OCI-LY7 (cell line): ENCODE results near the gene RNF19B. TPM values are rescaled to one million over a fixed set of nuclear protein-coding genes. Genes with fewer than 3 reads are reported as not detected.

Experiments
- BruUV-seq: library from RNA; stranded (reverse); fragments of 400-500 nt; replicated peaks from 2 replicates; lab custom pipeline; 2021; lab: Mats Ljungman, UMichigan
- CTCF ChIA-PET: fragments of 300-600 bp; sonication (Branson Sonifier 250); formaldehyde crosslinking; loops from one replicate; lab custom pipeline; 2022; ENCODE audit warnings: antibody characterized with exemption; ENCODE audit not compliant: unreplicated experiment; lab: Charles Lee
- POLR2A ChIA-PET: fragments of 300-600 bp; sonication (Branson Sonifier 250); formaldehyde crosslinking; loops from one replicate; lab custom pipeline; 2022; ENCODE audit warnings: antibody characterized with exemption; lab: Charles Lee
- DNase-seq: peaks from one replicate; pipeline ENCODE4 v3.0.0-alpha.2; 2015; ENCODE audit warnings: low spot score
- H2AFZ ChIP-seq: fragments of 200-600 bp; sonication (generic), shearing (Covaris generic); 2 replicates; pipeline ENCODE4 v1.6.1; 2014; ENCODE audit warnings: mild to moderate bottlenecking, antibody characterized with exemption, low read length, moderate library complexity
- H3K27ac ChIP-seq: fragments of 200-600 bp; sonication (generic); 2 replicates; pipeline ENCODE4 v1.5.1; 2014; ENCODE audit warnings: mixed run types, low read depth, mild to moderate bottlenecking, moderate library complexity, low read length, inconsistent platforms; ENCODE audit not compliant: poor library complexity, severe bottlenecking
- H3K36me3 ChIP-seq: fragments of 200-600 bp; sonication (generic); 2 replicates; pipeline ENCODE4 v1.6.1; 2014; ENCODE audit warnings: mild to moderate bottlenecking, antibody characterized with exemption, low read length, moderate library complexity, mixed read lengths; ENCODE audit not compliant: insufficient read depth
- H3K4me1 ChIP-seq: fragments of 200-600 bp; sonication (generic); 2 replicates; pipeline ENCODE4 v1.5.1; 2014; ENCODE audit warnings: mild to moderate bottlenecking, low read length; ENCODE audit not compliant: insufficient read depth, poor library complexity, severe bottlenecking
- H3K4me2 ChIP-seq: fragments of 200-600 bp; sonication (generic); 2 replicates; pipeline ENCODE4 v1.6.1; 2014; ENCODE audit warnings: mild to moderate bottlenecking, low read length
- H3K4me3 ChIP-seq: fragments of 200-600 bp; sonication (generic); 2 replicates; pipeline ENCODE4 v1.5.1; 2014; ENCODE audit warnings: mild to moderate bottlenecking, low read depth, low read length; ENCODE audit not compliant: poor library complexity, severe bottlenecking
- H3K79me2 ChIP-seq: fragments of 200-600 bp; sonication (generic); 2 replicates; pipeline ENCODE4 v1.6.1; 2016; ENCODE audit warnings: low read depth, mild to moderate bottlenecking, low read length, moderate library complexity, mixed read lengths; ENCODE audit not compliant: insufficient read depth
- H3K9me2 ChIP-seq: fragments of 200-600 bp; sonication (generic); 2 replicates; pipeline ENCODE4 v1.6.1; 2016; ENCODE audit warnings: mild to moderate bottlenecking, low read length, mixed read lengths; ENCODE audit not compliant: insufficient read depth
- H3K9me3 ChIP-seq: fragments of 200-600 bp; sonication (generic); 2 replicates; pipeline ENCODE4 v1.6.1; 2014; ENCODE audit warnings: mild to moderate bottlenecking, mixed run types, low read length, mixed read lengths
- H4K20me1 ChIP-seq: fragments of 200-600 bp; sonication (generic); 2 replicates; pipeline ENCODE4 v1.6.1; 2014; ENCODE audit warnings: mild to moderate bottlenecking, antibody characterized with exemption, low read length, moderate library complexity, mixed read lengths; ENCODE audit not compliant: insufficient read depth
- CTCF ChIP-seq: fragments of 200-600 bp; sonication (generic); conservative IDR thresholded peaks from 2 replicates; pipeline ENCODE4 v1.5.1; 2014; ENCODE audit warnings: mild to moderate bottlenecking, antibody characterized with exemption, low read length, moderate library complexity, mixed read lengths
- EZH2phosphoT487 ChIP-seq: fragments of 200-600 bp; sonication (generic); IDR thresholded peaks from 2 replicates; pipeline ENCODE4 v1.6.1; 2018; ENCODE audit warnings: low read depth, borderline replicate concordance, mild to moderate bottlenecking, mixed run types, antibody characterized with exemption, low read length, moderate library complexity, mixed read lengths
- intact Hi-C: fragments of 100-400 bp; cut with micrococcal nuclease; formaldehyde crosslinking; loops from one replicate; pipeline ENCODE4 v1.10.0; 2022; ENCODE audit not compliant: unreplicated experiment
- total RNA-seq, 2 experiments: library from RNA; depleted of rRNA in 1 of 2; stranded (reverse); fragments of >200 nt in 1 of 2; shearing (Covaris generic) in 1 of 2; gene quantifications; 2 replicates each; pipeline ENCODE4 v1.2.3, GENCODE V29; 2014 to 2022

The RNF19B gene
- total RNA-seq, 2 experiments from 2014 or later: 23.0 to 36.8 TPM

GRCh38 chr1:32933742-32934322 is 30.8 kb downstream of the RNF19B start:
- Histone ChIP-seq H3K27ac (no peak overlapping the region), H3K4me1 (peaks cover 5% of the 10 kb centered on the region), H3K9me2 (no peaks in the 10 kb centered on the region), H3K79me2 (no peaks in the 10 kb centered on the region), H2AFZ (no peak overlapping the region), H3K9me3 (no peaks in the 10 kb centered on the region), H3K4me2 (no peak overlapping the region), H3K4me3 (no peak overlapping the region), H3K36me3 (peaks cover 56% of the 10 kb centered on the region), H4K20me1 (no peaks in the 10 kb centered on the region)
- DNase-seq: no peak
- intact Hi-C loops: loop anchor here (1.0 to 2.0 kb wide), 3 partner anchors 73 to 152 kb away; no protein-coding TSS in a partner anchor
- no TSS peak for BruUV-seq
- ChIA-PET CTCF (no interaction called here), POLR2A (no interaction called here)
- TF ChIP-seq CTCF (no peak; the same call in 1 of the 2 replicates), EZH2phosphoT487 (no peak)

DNA sequence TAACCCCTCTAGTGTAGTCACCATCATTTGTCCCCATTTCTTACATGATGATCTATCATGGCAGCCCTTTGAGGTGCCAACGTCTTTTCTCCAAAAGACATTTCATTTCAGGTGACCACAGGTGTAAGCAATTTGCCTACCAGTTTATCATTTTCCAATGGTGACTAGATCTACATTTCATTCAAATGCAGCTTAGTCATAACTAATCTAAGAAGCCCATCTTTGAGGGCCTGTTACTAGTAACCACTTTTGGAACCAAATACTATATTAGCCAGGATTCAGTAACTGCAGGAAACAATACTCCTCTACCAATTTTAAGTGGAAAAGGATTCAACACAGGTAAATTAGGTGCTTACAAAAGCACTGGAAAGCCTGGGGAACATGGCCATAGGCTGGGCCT is 32.8 kb downstream of the RNF19B start:
- POLR2A ChIA-PET: no interaction called here

More for the DNA sequence above, 32.8 kb downstream of the RNF19B start:
- CTCF ChIA-PET: no interaction called here
- Histone ChIP-seq H3K4me2 (no peak overlapping the region), H3K9me2 (no peaks in the 10 kb centered on the region), H3K27ac (no peak overlapping the region), H2AFZ (no peak overlapping the region), H3K36me3 (peaks cover 37% of the 10 kb centered on the region), H3K4me3 (no peak overlapping the region), H3K4me1 (peaks cover 5% of the 10 kb centered on the region), H3K79me2 (no peaks in the 10 kb centered on the region), H3K9me3 (no peaks in the 10 kb centered on the region), H4K20me1 (no peaks in the 10 kb centered on the region)
- TF ChIP-seq CTCF: no peak
- TF ChIP-seq EZH2phosphoT487: no peak
- intact Hi-C loops: loop anchor here (2.0 kb wide), 1 partner anchor 75 kb away; no protein-coding TSS in a partner anchor
- no TSS peak for BruUV-seq
- DNase-seq: no peak
